ENCODE results near the gene EHMT1. TPM values are rescaled to one million over a fixed set of nuclear protein-coding genes. Genes with fewer than 3 reads are reported as not detected.

EHMT1 gene
- total and polyA plus RNA-seq, 2 of the 13 experiments (the other 11 are each of a cell fraction or from before 2014, with no cell fraction given) = 23.0 to 27.1 TPM

- no peaks in the 10 kb centered on the region for H4K20me1 ChIP-seq (ENCODE audit: insufficient read depth, low read length)
- H3K27me3 ChIP-seq (ENCODE audit: control insufficient read depth in 1 of 2, insufficient read depth in 2 of 2, low read length in 2 of 2) = no peaks in the 10 kb centered on the region
- FAIRE-seq (no peak), ATAC-seq (no peak), DNase-seq (ENCODE audit: low spot score) (no peak)
- no TSS peak for BruUV-seq (replicated peaks)
- POLR2A ChIA-PET = no interaction called here
- TF ChIP-seq ZNF841 (CRISPR knock-in tag; IDR thresholded peaks at IDR 0.05; ENCODE audit: borderline replicate concordance) (no peak), ARNT (IDR thresholded peaks at IDR 0.05) (no peak), SOX5 (CRISPR knock-in tag; IDR thresholded peaks at IDR 0.05; ENCODE audit: borderline replicate concordance) (no peak), NFRKB (IDR thresholded peaks at IDR 0.05) (no peak), ZNF281 (CRISPR knock-in tag; IDR thresholded peaks at IDR 0.05; ENCODE audit: borderline replicate concordance) (no peak)
- TF ChIP-seq, protein P1, sequence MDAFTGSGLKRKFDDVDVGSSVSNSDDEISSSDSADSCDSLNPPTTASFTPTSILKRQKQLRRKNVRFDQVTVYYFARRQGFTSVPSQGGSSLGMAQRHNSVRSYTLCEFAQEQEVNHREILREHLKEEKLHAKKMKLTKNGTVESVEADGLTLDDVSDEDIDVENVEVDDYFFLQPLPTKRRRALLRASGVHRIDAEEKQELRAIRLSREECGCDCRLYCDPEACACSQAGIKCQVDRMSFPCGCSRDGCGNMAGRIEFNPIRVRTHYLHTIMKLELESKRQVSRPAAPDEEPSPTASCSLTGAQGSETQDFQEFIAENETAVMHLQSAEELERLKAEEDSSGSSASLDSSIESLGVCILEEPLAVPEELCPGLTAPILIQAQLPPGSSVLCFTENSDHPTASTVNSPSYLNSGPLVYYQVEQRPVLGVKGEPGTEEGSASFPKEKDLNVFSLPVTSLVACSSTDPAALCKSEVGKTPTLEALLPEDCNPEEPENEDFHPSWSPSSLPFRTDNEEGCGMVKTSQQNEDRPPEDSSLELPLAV (CRISPR knock-in tag; conservative IDR thresholded peaks at IDR 0.05; ENCODE audit: low read depth) = no peak
- TF ChIP-seq, protein P2, sequence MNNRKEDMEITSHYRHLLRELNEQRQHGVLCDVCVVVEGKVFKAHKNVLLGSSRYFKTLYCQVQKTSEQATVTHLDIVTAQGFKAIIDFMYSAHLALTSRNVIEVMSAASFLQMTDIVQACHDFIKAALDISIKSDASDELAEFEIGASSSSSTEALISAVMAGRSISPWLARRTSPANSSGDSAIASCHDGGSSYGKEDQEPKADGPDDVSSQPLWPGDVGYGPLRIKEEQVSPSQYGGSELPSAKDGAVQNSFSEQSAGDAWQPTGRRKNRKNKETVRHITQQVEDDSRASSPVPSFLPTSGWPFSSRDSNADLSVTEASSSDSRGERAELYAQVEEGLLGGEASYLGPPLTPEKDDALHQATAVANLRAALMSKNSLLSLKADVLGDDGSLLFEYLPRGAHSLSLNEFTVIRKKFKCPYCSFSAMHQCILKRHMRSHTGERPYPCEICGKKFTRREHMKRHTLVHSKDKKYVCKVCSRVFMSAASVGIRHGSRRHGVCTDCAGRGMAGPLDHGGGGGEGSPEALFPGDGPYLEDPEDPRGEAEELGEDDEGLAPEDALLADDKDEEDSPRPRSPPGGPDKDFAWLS (CRISPR knock-in tag; IDR thresholded peaks at IDR 0.05; ENCODE audit: borderline replicate concordance) = no peak
- TF ChIP-seq, protein P3, sequence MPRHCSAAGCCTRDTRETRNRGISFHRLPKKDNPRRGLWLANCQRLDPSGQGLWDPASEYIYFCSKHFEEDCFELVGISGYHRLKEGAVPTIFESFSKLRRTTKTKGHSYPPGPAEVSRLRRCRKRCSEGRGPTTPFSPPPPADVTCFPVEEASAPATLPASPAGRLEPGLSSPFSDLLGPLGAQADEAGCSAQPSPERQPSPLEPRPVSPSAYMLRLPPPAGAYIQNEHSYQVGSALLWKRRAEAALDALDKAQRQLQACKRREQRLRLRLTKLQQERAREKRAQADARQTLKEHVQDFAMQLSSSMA (CRISPR knock-in tag; IDR thresholded peaks at IDR 0.05) = no peak
- TF ChIP-seq, protein P4, sequence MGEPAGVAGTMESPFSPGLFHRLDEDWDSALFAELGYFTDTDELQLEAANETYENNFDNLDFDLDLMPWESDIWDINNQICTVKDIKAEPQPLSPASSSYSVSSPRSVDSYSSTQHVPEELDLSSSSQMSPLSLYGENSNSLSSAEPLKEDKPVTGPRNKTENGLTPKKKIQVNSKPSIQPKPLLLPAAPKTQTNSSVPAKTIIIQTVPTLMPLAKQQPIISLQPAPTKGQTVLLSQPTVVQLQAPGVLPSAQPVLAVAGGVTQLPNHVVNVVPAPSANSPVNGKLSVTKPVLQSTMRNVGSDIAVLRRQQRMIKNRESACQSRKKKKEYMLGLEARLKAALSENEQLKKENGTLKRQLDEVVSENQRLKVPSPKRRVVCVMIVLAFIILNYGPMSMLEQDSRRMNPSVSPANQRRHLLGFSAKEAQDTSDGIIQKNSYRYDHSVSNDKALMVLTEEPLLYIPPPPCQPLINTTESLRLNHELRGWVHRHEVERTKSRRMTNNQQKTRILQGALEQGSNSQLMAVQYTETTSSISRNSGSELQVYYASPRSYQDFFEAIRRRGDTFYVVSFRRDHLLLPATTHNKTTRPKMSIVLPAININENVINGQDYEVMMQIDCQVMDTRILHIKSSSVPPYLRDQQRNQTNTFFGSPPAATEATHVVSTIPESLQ (CRISPR knock-in tag; conservative IDR thresholded peaks at IDR 0.05) = no peak
- H3K9ac ChIP-seq (ENCODE audit: insufficient read depth, low read depth, low read length) = no peak overlapping the region
- no peaks in the 10 kb centered on the region for H3K79me2 ChIP-seq (ENCODE audit: insufficient read depth, low read length)
- intact Hi-C loops (cut with micrococcal nuclease; ENCODE audit: unreplicated experiment) = no loop called here
- H3K36me3 ChIP-seq (replicated peaks in 1 of 2; ENCODE audit: control insufficient read depth in 1 of 2, insufficient read depth in 2 of 2, low read length in 2 of 2) = peaks cover 9 to 56% of the 10 kb centered on the region in 2 experiments; a peak in 4 of 5 replicates
- H2AFZ ChIP-seq (ENCODE audit: low read length) = no peak overlapping the region
- no peak overlapping the region for H3K4me2 ChIP-seq (ENCODE audit: low read depth, low read length)
- WGBS (ENCODE audit: low lambda C conversion rate) = 93% methylated on average over 14 of the region's 14 CpGs
- H3K4me1 ChIP-seq (ENCODE audit: insufficient read depth, low read length) = no peaks in the 10 kb centered on the region
- CTCF ChIA-PET (ENCODE audit: low intra/inter-chr PET ratio, low total read pairs) = no interaction called here
- H3K27ac ChIP-seq (ENCODE audit: extremely low read length, insufficient read depth, low read length) = no peak overlapping the region
- no peak overlapping the region for H3K4me3 ChIP-seq (replicated peaks in 1 of 3; ENCODE audit: insufficient read depth in 1 of 3, low read depth in 2 of 3, low read length in 3 of 3)
- in situ Hi-C loops (cut with HindIII; ENCODE audit: extremely low pct_ligation_motif_present, low pct_unique_long_range_greater_than_20kb) = no loop called here
- no peaks in the 10 kb centered on the region for H3K9me3 ChIP-seq (ENCODE audit: low read length)
These were observed 133.6 kb downstream of the EHMT1 start for GRCh38 chr9:137752426-137752825.

Data from HepG2 (cell line).